ENCODE results near the gene CEP162.

DNA sequence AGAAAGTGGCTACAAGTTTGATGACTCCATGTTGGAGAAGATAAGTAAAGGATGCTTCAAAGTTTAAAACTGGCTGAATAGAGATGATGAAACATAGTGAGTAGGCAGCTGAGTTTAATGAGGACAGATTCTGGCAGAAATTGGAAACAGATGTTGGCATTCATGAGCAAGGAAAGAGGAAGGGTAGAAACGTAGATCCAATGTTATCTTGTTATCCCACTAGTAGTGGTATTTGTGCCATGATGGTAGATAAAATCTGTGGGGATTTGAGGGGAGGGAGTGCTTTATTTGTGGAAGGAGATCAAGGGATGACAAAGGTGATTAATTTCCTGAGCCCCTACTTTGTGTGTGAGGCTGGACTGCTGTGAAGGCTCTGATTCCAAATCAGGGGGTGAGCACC, 124.4 kb downstream of the CEP162 start:
- TF ChIP-seq POLR2A (IDR thresholded peaks at IDR 0.05): no peak
- TF ChIP-seq, protein P1, sequence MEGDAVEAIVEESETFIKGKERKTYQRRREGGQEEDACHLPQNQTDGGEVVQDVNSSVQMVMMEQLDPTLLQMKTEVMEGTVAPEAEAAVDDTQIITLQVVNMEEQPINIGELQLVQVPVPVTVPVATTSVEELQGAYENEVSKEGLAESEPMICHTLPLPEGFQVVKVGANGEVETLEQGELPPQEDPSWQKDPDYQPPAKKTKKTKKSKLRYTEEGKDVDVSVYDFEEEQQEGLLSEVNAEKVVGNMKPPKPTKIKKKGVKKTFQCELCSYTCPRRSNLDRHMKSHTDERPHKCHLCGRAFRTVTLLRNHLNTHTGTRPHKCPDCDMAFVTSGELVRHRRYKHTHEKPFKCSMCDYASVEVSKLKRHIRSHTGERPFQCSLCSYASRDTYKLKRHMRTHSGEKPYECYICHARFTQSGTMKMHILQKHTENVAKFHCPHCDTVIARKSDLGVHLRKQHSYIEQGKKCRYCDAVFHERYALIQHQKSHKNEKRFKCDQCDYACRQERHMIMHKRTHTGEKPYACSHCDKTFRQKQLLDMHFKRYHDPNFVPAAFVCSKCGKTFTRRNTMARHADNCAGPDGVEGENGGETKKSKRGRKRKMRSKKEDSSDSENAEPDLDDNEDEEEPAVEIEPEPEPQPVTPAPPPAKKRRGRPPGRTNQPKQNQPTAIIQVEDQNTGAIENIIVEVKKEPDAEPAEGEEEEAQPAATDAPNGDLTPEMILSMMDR (IDR thresholded peaks at IDR 0.05): no peak
